WI38 (cell line): ENCODE measurements around the gene CNTNAP1.

Experiments
- H3K4me3 ChIP-seq: 2 replicates; pipeline ENCODE4 v1.5.1; 2011; ENCODE audit warnings: low read depth, mild to moderate bottlenecking, control low read depth, low read length
- TF ChIP-seq, protein P1 (sequence below): IDR thresholded peaks from 2 replicates; pipeline ENCODE4 v1.5.1; 2012; ENCODE audit warnings: low read depth, mild to moderate bottlenecking, control low read depth, low read length

The CNTNAP1 gene

GRCh38 chr17:42681976-42682721 is at the start of gene CNTNAP1:
Gene CNTNAP1 (plus strand): TSS chr17:42682531. CDS start chr17:42682830, 299 bp downstream.
- H3K4me3 ChIP-seq: peak within 1 kb of the TSS; percentile 73
- TF ChIP-seq, protein P1, sequence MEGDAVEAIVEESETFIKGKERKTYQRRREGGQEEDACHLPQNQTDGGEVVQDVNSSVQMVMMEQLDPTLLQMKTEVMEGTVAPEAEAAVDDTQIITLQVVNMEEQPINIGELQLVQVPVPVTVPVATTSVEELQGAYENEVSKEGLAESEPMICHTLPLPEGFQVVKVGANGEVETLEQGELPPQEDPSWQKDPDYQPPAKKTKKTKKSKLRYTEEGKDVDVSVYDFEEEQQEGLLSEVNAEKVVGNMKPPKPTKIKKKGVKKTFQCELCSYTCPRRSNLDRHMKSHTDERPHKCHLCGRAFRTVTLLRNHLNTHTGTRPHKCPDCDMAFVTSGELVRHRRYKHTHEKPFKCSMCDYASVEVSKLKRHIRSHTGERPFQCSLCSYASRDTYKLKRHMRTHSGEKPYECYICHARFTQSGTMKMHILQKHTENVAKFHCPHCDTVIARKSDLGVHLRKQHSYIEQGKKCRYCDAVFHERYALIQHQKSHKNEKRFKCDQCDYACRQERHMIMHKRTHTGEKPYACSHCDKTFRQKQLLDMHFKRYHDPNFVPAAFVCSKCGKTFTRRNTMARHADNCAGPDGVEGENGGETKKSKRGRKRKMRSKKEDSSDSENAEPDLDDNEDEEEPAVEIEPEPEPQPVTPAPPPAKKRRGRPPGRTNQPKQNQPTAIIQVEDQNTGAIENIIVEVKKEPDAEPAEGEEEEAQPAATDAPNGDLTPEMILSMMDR: no peak

- no peak overlapping the region for H3K4me3 ChIP-seq
- TF ChIP-seq, protein P1: no peak
Measured at GRCh38 chr17:42632949-42633444, 49.3 kb upstream of the CNTNAP1 start.

GRCh38 chr17:42639525-42640113 is 42.7 kb upstream of the CNTNAP1 start:
- TF ChIP-seq, protein P1: no peak
- no peak overlapping the region for H3K4me3 ChIP-seq

DNA sequence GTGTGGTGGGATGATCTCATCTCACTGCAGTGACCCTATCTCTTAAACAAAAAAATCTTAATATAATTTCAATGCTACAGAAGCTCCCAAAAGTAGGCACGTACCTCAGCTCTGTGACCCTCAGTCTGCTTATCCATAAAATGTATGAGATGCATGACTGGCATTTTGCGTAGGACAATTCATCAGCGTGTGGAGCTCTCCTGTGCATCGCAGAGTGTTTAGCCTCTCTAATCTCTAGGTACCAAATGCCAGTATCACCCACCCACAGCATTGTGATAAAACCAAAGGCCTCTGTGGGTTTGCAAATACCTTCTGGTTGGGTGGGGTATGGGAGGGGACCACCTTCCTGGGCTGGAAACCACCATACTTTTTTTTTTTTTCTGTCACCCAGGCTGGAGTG is 42.2 kb upstream of the CNTNAP1 start:
- no peak overlapping the region for H3K4me3 ChIP-seq
- TF ChIP-seq, protein P1: no peak

DNA sequence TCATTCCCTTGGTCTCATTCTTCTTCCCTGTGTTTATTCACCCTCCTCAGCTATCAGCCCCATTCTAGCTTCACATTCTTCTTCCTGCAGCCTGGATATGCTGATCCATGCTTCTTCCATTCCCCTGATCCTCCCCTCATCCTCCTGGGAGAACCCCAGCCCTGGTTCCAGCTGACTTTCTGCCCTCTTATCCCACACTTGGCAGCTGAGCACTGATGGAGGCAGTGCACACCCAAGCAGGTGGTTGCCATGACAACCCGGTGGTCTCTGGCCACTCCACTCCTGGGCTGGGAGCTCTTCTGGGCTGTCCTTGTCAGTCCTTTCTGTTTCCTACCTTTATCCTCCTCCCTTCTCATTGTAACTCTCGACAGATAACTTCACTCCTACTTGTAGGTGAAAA is 40.0 kb upstream of the CNTNAP1 start:
- no peak overlapping the region for H3K4me3 ChIP-seq
- TF ChIP-seq, protein P1: no peak

GRCh38 chr17:42647778-42648177 is 34.6 kb upstream of the CNTNAP1 start:
- TF ChIP-seq, protein P1: no peak
- H3K4me3 ChIP-seq: no peak overlapping the region

- H3K4me3 ChIP-seq: no peak overlapping the region
- TF ChIP-seq, protein P1: no peak
Measured at GRCh38 chr17:42651392-42651791, 30.9 kb upstream of the CNTNAP1 start.
